Pons (tissue), 1 donor: ENCODE results near the gene TGFB2.

Experiments
- DNase-seq: peaks from one replicate; pipeline ENCODE4 v3.0.0-alpha.2; 2016; ENCODE audit warnings: low spot score

TGFB2 gene

DNA sequence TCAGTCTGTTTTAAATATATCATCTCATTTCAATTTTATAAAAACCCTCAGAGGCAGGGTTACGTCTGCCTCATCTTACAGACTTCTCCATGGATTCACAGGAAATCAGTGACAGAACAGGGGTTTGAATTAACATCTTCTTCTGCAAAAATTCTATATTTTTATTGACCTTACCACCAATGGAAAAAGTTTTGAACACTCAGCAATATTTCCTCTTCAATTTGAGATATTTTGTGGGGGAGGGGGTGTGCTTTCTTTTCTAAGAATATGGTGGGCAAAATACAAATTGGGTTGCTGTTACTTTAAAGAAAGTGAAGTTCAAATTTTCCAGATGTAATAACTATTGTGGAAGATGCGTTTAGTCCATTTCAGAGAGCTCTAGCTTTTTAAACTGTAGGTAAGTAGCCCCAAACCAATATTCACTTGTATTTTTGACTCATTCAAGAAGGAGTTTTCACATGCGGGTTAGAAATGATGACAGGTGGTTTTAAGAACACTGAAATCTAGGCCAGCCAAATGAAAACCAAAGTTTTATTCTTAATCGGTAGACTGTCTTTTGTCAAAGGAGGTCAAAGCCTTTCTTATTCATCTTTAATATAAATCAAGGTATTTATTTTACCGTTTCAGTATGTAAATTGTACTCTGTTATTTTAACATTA lies 17.4 kb downstream of the TGFB2 start:
- no peak for DNase-seq

DNA sequence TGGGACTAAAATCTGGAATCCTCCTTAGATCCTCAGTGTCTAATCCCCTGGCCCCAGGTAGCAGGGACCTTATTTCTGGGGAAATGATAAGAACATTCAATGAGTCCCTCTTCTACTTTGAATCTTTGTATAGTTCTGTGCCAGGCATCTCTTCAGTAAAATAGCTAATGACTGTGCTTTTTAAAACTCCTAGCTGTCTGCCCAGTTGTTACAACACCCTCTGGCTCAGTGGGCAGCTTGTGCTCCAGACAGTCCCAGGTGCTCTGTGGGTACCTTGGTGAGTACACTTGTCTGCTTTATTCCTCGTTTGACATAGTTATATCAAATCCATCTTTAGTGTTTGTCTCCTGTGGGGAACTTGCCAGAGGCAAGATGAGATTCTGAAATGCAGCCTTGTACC lies 18.0 kb downstream of the TGFB2 start:
- DNase-seq, result no peak

DNA sequence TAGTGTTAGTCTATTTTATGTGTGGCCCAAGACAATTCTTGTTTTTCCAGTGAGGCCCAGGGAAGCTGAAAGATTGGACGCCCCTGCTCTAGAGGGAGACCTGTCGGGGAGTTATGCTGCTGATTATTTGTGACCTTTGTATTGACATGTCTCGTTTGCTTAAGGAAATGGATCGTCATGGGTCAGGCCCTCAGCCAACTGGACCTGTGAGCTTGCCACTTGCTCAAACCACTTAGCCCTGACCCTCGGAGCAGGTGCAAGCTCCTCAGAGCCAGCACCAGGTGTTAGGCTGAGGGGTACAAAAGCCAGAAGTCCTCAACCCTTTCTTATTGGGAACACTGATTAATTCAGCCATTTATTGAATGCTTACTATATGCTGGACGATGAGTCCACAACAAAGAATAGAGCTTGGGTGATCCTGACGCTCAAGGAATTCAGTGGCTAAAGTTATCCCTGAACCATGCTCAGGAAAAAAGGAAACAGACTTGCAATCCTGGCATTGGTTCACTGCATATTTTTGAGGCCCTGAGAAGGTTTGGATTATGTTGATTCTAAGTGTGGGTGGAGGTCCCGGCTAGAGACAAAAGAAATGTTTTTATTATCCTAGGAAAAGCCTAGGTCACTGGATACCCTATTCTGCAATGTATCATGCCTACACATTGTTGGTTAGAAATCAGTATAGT lies 19.0 kb downstream of the TGFB2 start:
- no peak for DNase-seq

DNA sequence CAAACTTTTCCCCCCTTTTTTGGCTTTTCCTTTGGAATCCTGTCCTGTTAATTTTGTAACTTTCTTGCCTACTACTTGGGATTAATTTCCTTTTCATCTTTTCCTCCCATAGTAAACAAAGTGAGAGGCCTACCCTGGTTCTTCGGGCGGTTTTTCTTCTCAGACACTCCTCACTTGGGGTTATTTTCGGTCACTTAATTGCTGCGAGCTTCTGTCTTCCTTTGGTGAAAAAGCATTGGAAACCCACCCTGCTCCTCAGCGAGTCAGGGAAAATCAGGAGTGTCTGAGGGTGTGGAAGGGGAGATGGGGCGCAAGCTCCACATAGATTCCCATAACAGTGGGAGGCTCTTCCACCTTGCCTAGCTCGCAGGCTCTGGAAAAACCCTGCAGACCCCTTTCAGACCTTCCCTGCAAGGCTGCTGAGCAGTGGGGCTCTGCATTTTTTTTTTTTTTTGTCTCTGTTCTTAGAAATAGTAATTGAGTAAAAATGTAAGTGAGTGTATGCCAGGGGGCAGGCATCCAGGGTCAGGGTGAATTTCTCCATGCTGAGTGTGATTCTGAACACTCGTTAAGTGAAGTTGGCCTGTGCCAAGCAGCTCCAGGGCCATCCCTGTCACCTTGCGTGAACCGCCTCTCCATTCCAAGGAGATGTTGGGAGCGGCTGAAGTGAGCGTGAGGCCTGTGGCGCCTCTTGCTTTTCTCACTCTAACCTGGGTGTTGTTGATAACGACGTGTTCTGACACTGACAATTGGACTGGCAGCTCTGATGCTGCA lies 20.3 kb downstream of the TGFB2 start:
- no peak for DNase-seq

DNA sequence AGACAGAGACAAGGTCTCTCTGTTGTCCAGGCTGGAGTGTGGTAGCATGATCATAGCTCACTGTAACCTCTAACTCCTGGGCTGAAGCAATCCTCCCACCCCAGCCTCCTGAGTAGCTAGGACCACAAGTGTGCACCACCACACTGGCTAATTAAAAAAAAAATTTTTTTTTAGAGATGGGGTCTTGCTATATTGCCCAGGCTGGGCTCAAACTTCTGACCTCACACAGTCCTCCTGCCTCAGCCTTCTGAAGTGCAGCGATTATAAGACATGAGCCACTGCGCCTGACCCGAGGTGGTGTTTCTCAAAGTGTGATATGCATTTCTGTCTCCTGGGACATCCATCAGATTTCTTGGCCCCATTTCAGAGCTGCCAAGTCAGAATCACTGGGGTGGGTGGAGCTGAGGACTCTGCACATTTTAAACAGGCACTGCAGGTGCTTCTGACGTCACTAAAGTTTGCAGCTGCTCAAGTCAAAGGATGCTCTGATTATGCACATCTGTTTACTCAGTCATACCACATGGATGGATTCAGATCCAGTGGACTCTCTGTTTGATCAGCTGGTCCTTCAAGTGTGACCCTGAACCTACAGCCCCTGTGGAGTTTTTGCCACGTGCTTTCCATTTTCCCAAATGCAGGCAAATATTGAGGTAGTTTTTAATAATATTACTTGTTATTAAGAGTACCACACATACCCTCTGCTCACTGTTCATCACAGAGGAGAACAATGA lies 21.4 kb downstream of the TGFB2 start:
- no peak for DNase-seq

DNA sequence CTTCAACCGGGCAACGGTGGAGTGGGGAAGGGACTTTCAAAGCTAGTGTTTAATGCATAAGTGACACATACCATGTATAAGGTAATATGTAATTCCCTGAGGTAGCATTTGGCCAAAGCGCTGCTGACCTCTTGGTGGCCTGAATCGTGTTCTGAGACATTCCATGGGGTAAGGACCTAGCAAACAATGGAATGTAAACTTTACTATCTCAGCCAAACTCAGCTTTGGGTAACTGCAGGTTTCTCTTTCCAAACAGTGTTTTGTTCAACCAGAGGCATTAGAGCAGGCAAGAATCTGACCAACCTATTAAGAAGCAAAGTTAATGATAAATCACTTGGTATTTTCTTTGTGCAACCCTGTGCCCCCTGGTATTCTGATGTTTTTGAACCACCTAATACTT lies 22.0 kb downstream of the TGFB2 start:
- no peak for DNase-seq

DNA sequence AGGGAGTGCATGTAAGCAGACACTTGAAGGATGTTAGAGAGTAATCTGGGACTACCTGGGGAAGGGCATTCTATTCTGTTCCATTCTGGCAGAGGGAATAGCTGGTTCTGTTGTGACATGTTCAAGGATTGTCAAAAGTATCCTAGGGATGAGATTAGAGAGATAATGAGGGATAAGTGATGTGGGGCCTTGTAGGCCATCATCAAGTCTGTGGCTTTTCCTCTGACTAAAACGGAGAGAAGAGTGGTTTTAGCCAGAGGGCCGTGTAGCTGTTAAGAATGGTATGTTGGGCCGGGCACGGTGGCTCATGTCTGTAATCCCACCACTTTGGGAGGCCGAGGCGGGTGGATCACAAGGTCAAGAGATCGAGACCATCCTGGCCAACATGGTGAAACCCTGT lies 23.6 kb downstream of the TGFB2 start:
- no peak for DNase-seq

DNA sequence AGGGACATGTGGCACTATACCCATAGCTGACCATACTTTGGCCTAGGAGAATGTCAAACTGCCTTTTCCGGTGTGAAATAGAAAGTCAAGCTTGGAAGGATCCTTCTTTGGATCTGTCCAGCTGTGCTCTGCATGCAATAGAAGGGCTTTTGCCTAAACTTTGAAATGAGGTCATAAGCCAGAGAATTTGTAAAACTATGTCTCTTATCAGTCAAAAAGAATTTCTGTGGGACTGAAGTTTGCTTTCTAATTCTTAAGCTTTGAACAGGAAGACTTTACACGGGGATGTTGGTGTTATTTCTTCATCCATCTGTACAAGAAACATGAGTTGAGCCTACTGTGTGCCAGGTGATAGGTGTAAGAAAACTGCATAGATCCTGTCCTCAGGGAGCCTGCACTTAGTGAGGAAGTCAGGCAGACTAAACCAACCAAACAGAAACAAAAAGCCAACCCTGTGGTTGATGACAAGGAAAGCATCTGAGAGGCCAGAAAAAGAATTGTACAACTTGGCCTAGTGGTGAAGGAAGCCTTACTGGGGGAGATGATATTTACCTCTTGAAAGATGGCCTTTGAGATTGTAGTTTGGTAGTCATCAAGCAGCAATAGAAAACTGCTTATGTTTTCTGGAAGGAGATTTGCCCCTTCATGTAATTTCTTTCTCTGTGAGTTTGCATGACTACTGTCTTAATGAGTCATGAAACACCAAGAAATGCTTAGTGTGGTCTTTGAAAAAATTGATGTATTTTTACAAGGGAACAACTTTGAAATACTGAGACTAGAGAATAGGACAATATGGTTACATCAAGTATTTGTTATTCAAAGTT lies 24.8 kb downstream of the TGFB2 start:
- no peak for DNase-seq

DNA sequence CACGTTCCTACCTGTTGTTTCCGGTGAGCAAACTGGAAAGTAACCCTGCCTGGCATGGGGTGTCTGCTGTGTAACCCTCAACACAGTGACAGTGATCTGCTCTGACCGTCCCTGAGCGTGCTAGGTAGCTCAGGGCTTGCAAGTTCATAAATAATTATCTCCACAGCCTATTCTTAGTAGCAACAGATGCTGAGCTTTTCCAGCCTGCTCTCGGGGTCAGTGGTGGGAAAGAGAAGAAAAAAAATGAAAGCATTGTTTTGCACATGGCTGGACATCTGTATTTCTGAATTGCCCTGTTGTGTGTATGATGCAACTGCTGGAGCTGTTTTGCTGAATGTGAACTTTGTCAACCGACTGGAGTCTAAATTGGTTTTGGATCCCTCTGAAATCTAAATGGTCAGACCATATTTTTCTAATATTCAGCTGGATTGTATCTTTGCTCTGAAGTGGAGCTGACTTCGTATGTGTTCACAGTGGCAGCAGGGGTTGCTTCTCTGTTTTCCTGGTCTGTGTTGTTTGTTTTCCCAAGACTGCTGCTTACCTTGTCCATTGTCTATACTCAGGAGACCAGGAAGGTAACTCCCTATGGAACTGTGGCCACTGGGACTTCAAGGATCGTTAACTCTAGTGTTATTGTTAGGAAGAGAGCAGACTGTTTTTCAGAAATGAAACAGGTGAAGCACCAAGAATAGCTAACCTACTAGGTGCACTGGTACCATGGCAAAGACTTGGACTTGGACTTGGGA lies 27.0 kb downstream of the TGFB2 start:
- DNase-seq, result peak; percentile 93

DNA sequence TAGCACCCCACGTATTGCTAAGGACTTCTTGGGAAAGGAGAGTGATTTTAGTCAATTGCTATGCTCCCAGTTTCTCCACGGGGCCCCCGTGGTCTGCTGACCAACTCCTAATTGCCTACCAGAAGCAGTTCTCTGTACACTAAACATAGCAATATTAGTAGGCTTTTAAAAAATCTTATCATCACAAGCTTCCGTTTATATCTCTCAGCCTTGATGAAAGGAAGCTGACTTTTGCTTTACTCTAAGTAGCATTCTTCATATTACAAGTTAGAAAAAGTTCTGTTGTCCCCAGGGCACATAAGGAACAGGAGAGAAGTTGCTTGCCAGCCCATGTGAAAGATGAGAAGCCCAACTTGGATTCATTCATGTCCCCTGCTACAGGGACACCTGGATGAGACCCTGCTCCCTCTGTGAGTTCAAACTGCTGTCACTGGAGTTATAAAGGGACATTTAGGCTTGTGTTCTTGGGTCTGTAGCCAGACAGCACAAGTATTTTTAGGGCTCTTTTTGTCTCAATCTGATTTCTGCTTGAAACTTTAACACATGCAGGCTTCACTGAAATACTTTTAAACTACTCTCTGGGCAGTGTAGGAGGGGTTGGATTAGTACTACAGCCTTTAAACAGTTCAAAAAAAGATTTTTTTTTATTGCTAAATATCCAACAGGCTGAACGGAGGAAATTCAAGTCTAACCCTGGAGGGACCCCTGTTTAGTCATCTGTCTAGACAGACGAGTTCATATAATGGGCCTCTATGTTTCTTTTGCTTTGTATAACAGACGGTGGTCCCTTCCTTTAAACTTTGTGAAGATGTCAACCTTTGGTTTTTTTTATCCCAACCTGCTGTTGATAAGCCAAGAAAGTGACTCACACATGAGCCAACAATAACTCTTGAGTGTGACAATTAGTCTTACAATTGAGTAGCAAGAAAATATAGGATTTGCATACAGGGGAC lies 29.5 kb downstream of the TGFB2 start:
- no peak for DNase-seq

DNA sequence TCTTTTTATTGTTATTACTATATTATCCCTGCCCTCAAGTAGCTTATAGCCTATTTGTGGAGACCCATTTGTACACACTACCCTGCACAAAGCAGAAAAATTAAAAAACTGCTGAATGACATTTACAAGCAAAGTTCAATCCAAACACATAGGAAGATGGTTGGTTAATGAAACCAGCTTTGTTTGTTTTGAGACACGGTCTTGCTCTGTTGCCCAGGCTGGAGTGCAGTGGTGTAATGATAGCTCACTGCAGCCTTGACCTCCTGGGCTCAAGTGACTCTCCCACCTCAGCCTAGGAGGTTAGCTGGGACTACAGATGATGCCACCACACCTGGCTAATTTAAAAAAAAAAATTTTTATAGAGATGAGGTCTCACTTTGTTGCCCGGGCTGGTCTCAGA lies 31.6 kb downstream of the TGFB2 start:
- DNase-seq, result no peak

DNA sequence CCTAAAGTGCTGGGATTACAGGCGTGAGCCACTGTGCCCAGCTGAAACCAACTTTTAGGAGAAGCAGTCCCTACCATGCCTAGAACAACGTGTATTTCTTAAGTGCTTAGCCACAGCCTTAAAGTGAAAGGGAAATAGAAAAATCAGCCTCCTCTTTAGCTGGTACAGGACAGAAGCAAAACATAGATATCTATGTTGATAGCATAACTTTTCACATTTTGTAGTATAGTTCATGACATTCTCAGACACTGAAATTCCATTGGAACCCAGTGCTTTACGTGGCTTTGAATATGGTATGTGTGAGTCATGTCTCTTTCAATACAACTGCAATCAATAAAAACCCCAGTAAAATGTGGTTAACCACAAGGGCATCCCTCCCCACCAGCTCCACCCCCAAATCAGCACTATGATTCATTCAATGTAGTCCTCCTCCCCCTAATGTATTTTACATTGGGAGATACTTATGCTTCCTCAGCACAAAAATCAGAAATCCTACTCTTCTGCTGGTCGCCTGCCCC lies 32.1 kb downstream of the TGFB2 start:
- no peak for DNase-seq

DNA sequence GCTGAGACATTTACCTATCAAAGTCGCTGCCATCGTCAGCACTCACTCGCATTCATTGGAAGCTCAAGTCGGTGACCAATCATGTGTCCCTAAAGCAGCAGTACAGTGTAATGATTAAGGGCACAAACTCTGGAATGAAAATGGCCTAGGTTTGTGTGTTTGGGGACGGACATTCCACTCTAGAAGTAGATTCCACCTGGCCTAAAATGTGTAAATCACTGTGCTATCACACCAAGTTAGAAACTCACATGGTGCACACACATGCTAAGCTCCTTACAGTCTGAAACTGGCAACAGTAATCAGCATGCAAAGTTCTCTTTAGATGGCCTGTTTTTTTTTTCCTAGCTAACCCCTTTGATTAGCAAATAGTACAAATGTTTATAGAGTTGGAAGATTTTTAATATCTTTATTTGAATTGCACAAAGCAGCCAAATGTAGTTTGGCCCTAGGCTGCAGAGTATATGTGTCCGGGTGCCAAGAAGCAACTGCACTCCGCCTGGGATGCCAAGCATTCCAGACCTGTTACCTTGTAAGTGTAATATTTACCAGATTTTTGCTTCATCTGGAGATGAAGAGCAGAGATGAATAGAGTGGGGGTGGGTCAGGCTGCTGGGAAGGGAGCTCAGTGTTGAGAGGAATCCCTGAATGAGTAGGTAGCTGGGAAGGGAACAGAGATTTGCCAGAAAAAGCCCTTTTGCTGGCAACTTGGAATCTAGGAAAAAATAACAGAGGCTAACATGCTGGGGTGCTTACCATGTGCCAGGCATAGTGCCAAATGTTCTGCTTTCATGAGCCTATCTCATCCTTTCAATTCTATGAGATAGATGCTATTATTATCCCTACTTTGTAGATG lies 35.2 kb downstream of the TGFB2 start:
- no peak for DNase-seq

DNA sequence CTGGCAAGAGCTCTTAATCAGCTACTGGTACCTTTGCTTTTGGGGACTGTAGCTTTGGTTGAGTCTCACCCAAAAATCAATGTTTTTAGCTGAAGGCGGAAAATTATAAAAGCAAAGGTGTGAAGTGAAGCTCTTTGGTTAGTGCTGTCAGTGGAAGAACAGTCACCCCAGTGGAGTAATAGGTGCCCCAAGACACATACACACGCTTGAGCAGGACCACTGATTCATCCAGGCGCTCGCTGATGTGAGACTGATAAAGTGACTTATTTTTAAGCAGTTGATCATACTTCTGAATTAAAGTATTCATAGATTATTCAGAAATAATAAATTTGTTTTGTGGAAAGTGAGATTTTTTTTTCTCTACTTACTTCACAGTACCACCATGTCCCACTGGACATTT lies 37.1 kb downstream of the TGFB2 start:
- no peak for DNase-seq

DNA sequence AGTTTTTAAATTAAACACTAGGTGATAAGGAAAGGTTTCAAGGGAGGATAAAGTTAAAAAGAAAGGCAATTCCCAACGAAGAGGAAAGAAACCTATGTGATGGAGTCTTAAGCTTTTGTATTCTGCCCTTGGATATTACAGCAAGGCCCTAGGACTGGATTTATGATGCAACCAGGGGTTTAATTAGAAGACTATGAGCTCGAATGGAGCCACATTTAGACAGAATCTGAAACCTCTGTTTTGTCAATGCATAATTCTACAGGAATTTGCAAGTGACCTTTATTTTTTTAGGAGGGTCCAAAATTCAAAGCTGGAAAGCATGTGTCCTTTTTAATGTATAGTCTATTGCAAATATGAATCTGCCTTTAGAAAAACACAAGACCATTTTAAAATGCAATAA lies 37.9 kb downstream of the TGFB2 start:
- no peak for DNase-seq

DNA sequence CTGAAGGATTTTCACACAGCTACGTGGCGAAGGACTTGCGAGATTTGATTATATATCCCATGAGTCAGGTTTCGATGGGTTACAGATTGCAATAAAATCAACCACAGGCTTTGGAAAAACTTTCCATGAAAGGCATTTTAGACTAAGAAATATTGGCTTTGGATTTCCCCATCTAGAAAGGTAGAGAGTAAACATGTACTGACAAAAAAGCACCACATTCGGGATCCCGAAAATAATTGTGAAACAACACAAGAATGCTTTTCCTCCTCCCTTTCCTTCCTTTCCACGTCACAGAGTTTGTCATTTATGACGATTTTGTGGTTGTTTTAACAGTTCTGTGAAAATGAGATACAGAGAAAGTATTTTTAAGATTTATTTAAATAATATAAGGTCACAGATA lies 38.5 kb downstream of the TGFB2 start:
- no peak for DNase-seq

DNA sequence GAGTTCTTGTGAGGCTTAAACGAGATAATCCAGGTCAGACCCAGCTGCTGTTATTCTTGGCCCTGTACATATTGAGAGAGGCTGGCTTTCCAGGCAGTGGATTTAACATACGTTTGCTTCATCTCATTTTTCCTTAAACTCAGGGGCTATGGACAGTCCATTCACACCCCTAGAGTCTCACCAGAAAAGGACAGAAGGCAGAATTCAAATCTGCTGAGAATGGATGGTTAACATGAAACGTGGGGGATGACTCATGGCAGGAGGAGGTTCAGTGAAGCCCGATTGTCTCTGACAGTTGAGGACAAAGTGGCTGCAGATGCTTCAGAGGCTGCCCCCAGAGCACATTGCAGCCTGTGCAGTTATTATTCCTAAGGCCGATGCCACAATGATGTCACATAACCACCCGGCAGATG lies 39.5 kb downstream of the TGFB2 start:
- DNase-seq, result no peak

DNA sequence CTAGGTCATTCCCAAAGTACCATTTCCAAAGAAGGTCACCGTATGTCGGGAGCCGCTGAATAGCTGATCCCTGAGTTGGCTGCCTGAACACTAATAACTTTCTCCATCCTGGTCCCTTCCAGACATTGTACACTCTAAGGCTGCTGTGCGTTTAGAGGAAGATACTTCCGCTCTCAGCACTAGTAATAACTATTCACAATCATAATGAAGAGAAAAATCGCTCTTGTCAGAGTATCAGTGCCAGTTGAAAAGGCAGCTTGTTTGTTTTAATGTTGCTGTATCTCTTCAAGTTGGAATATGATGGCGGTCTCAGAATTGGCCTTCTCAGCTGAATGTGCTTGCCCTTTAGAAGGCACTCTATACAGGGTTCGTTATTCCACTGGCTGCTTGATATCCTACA lies 43.5 kb downstream of the TGFB2 start:
- no peak for DNase-seq

DNA sequence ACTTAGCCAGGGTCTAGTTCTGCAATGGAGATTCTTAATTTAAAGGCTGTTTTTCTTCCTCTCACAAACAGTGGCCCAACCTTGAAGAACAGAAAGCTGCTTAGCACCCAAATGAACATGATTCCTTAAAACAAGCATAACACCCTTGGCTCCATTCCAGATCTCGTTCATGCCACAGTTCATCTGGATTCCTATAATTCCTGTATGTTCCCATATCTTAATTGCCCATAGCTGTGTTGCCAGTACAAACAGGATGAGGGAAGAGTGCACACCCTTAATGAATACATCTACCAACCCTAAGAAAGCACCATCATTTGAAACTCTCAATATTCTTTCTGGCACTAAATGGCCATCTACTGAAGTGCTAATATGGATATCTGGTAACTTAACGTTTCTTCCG lies 45.5 kb downstream of the TGFB2 start:
- no peak for DNase-seq
